ENCODE measurements around the gene HCN2.

- TF ChIP-seq CTCF (IDR thresholded peaks at IDR 0.05) (no peak), POLR2AphosphoS5 (IDR thresholded peaks at IDR 0.05; ENCODE audit: insufficient read depth in 1 of 2, low read depth in 1 of 2) (no peak)
Measured at GRCh38 chr19:589693-590395, at the start of gene HCN2.

All from vagina (tissue), 2 donors.